Neural progenitor cell (in vitro differentiated cells): Measurements from ENCODE around the gene FRS2.

ENCODE experiments used
- CTCF ChIP-seq: fragments of 200-600 bp; sonication (generic); IDR thresholded peaks from 2 replicates; pipeline ENCODE4 v1.5.1; 2017; ENCODE audit warnings: antibody characterized with exemption, mild to moderate bottlenecking
- EZH2phosphoT487 ChIP-seq: fragments of 200-600 bp; sonication (generic); IDR thresholded peaks from 2 replicates; pipeline ENCODE4 v1.6.1; 2017; ENCODE audit warnings: antibody characterized with exemption

- TF ChIP-seq CTCF (no peak), EZH2phosphoT487 (no peak)
Measured at GRCh38 chr12:69490920-69491643, 20.9 kb downstream of the FRS2 start.
